ENCODE results near the gene DCX.
"Not testable (repeated sequence)": the region's sequence is repeated elsewhere in the genome, so short reads cannot be mapped to it uniquely, and the experiment has no call there.

The DCX gene

GRCh38 chrX:111365770-111366325 is 46.1 kb downstream of the DCX start:
- no peak for DNase-seq

GRCh38 chrX:111363741-111364140 is 48.3 kb downstream of the DCX start:
- no peak for DNase-seq

GRCh38 chrX:111361751-111362150 is 50.2 kb downstream of the DCX start:
- no peak for DNase-seq

GRCh38 chrX:111360839-111361238 is 51.2 kb downstream of the DCX start:
- no peak for DNase-seq

- no peak for DNase-seq
These were observed 56.4 kb downstream of the DCX start for GRCh38 chrX:111355523-111356115.

- no peak for DNase-seq
These were observed 57.5 kb downstream of the DCX start for GRCh38 chrX:111354496-111354895.

GRCh38 chrX:111353793-111354192 is 58.2 kb downstream of the DCX start:
- DNase-seq, result no peak

GRCh38 chrX:111352424-111352823 is 59.6 kb downstream of the DCX start:
- no peak for DNase-seq

GRCh38 chrX:111349934-111350333 is 62.1 kb downstream of the DCX start:
- no peak for DNase-seq

GRCh38 chrX:111349101-111349500 is 62.9 kb downstream of the DCX start:
- no peak for DNase-seq

GRCh38 chrX:111348429-111348828 is 63.6 kb downstream of the DCX start:
- DNase-seq, result no peak

- not testable (repeated sequence) for DNase-seq
These were observed 65.8 kb downstream of the DCX start for GRCh38 chrX:111346150-111346549.

- DNase-seq, result no peak
These were observed 71.9 kb downstream of the DCX start for GRCh38 chrX:111340054-111340453.

- no peak for DNase-seq
These were observed 72.8 kb downstream of the DCX start for GRCh38 chrX:111339212-111339611.

- no peak for DNase-seq
These were observed 73.8 kb downstream of the DCX start for GRCh38 chrX:111338095-111338698.

GRCh38 chrX:111337067-111337637 is 74.8 kb downstream of the DCX start:
- no peak for DNase-seq

GRCh38 chrX:111336141-111336540 is 75.9 kb downstream of the DCX start:
- no peak for DNase-seq

GRCh38 chrX:111329370-111329769 is 82.6 kb downstream of the DCX start:
- DNase-seq, result no peak

GRCh38 chrX:111328858-111329257 is 83.1 kb downstream of the DCX start:
- no peak for DNase-seq

- DNase-seq, result no peak
These were observed 89.6 kb downstream of the DCX start for GRCh38 chrX:111322231-111322855.

GRCh38 chrX:111319451-111319850 is 92.5 kb downstream of the DCX start:
- DNase-seq, result no peak

GRCh38 chrX:111318901-111319300 is 93.1 kb downstream of the DCX start:
- DNase-seq, result no peak

GRCh38 chrX:111309083-111309482 is 102.9 kb downstream of the DCX start:
- DNase-seq, result no peak

- DNase-seq, result no peak
These were observed 104.0 kb downstream of the DCX start for GRCh38 chrX:111308039-111308438.

Measured in stimulated activated CD4-positive, alpha-beta T cell treated with anti-CD3 and anti-CD28 coated beads, Interleukin-4, amount 100 ng/mL, for 1 hour (primary cell).